ENCODE data around the gene NECTIN4.
"Not testable (repeated sequence)": the region's sequence is repeated elsewhere in the genome, so short reads cannot be mapped to it uniquely, and the experiment has no call there.

- TF ChIP-seq CTCF (IDR thresholded peaks at IDR 0.05; ENCODE audit: low read depth, low read length, poor library complexity, severe bottlenecking); EZH2phosphoT487 (IDR thresholded peaks at IDR 0.05; ENCODE audit: borderline replicate concordance, low read length): not testable (repeated sequence)
These were observed 25.4 kb downstream of the NECTIN4 start for GRCh38 chr1:161063936-161064335.

Measured in DOHH2 (cell line).